H1 (cell line): Measurements from ENCODE around the gene CAMTA1. TPM values are rescaled to one million over a fixed set of nuclear protein-coding genes. Genes with fewer than 3 reads are reported as not detected.

ENCODE experiments used
- BACH1 ChIP-seq: IDR thresholded peaks from 2 replicates; pipeline ENCODE4 v1.6.1; 2012; ENCODE audit warnings: low read length, improper control_type of control experiment
- BCL11A ChIP-seq, 2 experiments: IDR thresholded peaks; one replicate each; pipeline ENCODE4 v1.6.1; 2011; ENCODE audit warnings: low read depth in 2 of 2, low read length in 2 of 2, mild to moderate bottlenecking in 2 of 2
- EGR1 ChIP-seq: IDR thresholded peaks from 2 replicates; pipeline ENCODE4 v1.6.1; 2011; ENCODE audit warnings: low read depth, low read length, borderline replicate concordance
- EZH2 ChIP-seq: fragments of 200-600 bp; sonication (generic); IDR thresholded peaks from 2 replicates; pipeline ENCODE4 v1.7.1; 2012; ENCODE audit warnings: low read depth, mild to moderate bottlenecking, moderate library complexity, low read length, inconsistent platforms; ENCODE audit not compliant: severe bottlenecking
- HDAC6 ChIP-seq: IDR thresholded peaks from one replicate; pipeline ENCODE4 v1.7.1; 2012; ENCODE audit warnings: low read depth, mild to moderate bottlenecking, inconsistent platforms, low read length, moderate library complexity
- PHF8 ChIP-seq: fragments of 200-600 bp; sonication (generic); conservative IDR thresholded peaks from 2 replicates; pipeline ENCODE4 v1.7.1; 2012; ENCODE audit warnings: low read depth, mild to moderate bottlenecking, inconsistent platforms, low read length, moderate library complexity
- POU5F1 ChIP-seq: IDR thresholded peaks from 2 replicates; pipeline ENCODE4 v1.6.1; 2011; ENCODE audit warnings: low read depth, mild to moderate bottlenecking, low read length, moderate library complexity
- SRF ChIP-seq: IDR thresholded peaks from 2 replicates; pipeline ENCODE4 v1.6.1; 2011; ENCODE audit warnings: mild to moderate bottlenecking, low read depth, low read length, moderate library complexity
- polyA plus RNA-seq, 7 experiments: library from polyadenylated mRNA; depleted of rRNA in 3 of 7; stranded (reverse) in 5 of 7; unstranded in 2 of 7; fragments of >200 nt in 5 of 7; fragments of 200-250 nt in 2 of 7; gene quantifications; 1 replicate in 5 of 7; 2 replicates in 1 of 7; 4 replicates in 1 of 7; pipeline versions ENCODE4 v1.2.1 to v1.2.3, GENCODE V29; 2011 to 2013; ENCODE audit warnings: missing spikeins in 2 of 7, mixed read lengths in 2 of 7
- total RNA-seq: library from RNA; stranded (reverse); fragmentation: NEBNext Ultra II Directional; extraction: Animal tissue kit (Norgen Biotek cat#: 25700); gene quantifications from 2 replicates; pipeline ENCODE4 v1.2.1, GENCODE V29; 2021

CAMTA1 gene
- total and polyA plus RNA-seq, 2 of the 8 experiments (the other 6 are each of a cell fraction or from before 2014, with no cell fraction given) = 65.0 to 119 TPM

- no peak for TF ChIP-seq EZH2
- TF ChIP-seq BACH1 = no peak
- TF ChIP-seq EGR1 = no peak
- no peak for TF ChIP-seq HDAC6
- no peak for TF ChIP-seq BCL11A (IDR thresholded peaks at IDR 0.05; ENCODE audit: low read depth in 2 of 2, low read length in 2 of 2)
- TF ChIP-seq POU5F1 = no peak
- no peak for TF ChIP-seq PHF8
- TF ChIP-seq SRF = no peak
Observed at GRCh38 chr1:7079637-7080036, 294.4 kb downstream of the CAMTA1 start (continued).
